ENCODE data around the gene ZBTB7C. TPM values are rescaled to one million over a fixed set of nuclear protein-coding genes. Genes with fewer than 3 reads are reported as not detected.

ZBTB7C gene
- total and polyA plus RNA-seq, 4 donors = 0.19 to 1.1 (median 0.45) TPM

DNA sequence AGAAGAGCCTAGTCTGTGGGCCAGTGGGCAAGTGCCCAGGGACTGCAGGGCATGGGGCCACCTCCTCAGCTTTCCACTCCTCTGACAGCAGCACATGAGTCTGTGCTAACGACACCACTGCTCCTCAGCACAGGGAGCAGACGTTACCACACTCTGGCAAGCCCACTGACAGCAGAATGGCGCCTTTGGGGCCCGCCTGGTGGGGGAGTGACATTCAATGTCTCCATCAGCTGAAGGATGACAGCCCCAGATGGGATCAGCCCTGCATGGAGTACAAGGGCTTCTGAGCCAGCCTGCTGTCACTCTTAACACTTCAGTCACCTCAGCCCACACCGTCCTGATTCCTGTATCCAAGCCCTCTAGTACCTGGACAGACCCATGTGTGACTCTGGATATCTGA lies 329.3 kb downstream of the ZBTB7C start:
- DNase-seq (ENCODE audit: low spot score) = no peak
- no peaks in the 10 kb centered on the region for H3K27me3 ChIP-seq (ENCODE audit: control insufficient read depth in 4 of 4, insufficient read depth in 4 of 4, low read length in 3 of 4)
- no peaks in the 10 kb centered on the region for H3K9me3 ChIP-seq (ENCODE audit: control insufficient read depth in 4 of 4, low read length in 3 of 4)
- no peak overlapping the region for H3K4me3 ChIP-seq (ENCODE audit: low read depth in 1 of 3, low read length in 3 of 3)
- WGBS = 94% methylated on average over 5 of the region's 5 CpGs
- no peaks in the 10 kb centered on the region for H3K4me1 ChIP-seq (ENCODE audit: control insufficient read depth in 4 of 4, insufficient read depth in 4 of 4, low read length in 3 of 4)
- no peak overlapping the region for H3K27ac ChIP-seq (ENCODE audit: low read depth in 1 of 2, low read length in 2 of 2)
- TF ChIP-seq RAD21 (IDR thresholded peaks at IDR 0.05) (no peak), MAX (IDR thresholded peaks at IDR 0.05) (no peak), ATF3 (IDR thresholded peaks at IDR 0.05) (no peak), HNF4A (conservative IDR thresholded peaks at IDR 0.05) (no peak), HNF4G (IDR thresholded peaks at IDR 0.05) (no peak), FOXA1 (IDR thresholded peaks at IDR 0.05) (no peak), ZBTB33 (IDR thresholded peaks at IDR 0.05) (no peak), RXRA (IDR thresholded peaks at IDR 0.05) (no peak), JUND (IDR thresholded peaks at IDR 0.05) (no peak)
- TF ChIP-seq, protein P1, sequence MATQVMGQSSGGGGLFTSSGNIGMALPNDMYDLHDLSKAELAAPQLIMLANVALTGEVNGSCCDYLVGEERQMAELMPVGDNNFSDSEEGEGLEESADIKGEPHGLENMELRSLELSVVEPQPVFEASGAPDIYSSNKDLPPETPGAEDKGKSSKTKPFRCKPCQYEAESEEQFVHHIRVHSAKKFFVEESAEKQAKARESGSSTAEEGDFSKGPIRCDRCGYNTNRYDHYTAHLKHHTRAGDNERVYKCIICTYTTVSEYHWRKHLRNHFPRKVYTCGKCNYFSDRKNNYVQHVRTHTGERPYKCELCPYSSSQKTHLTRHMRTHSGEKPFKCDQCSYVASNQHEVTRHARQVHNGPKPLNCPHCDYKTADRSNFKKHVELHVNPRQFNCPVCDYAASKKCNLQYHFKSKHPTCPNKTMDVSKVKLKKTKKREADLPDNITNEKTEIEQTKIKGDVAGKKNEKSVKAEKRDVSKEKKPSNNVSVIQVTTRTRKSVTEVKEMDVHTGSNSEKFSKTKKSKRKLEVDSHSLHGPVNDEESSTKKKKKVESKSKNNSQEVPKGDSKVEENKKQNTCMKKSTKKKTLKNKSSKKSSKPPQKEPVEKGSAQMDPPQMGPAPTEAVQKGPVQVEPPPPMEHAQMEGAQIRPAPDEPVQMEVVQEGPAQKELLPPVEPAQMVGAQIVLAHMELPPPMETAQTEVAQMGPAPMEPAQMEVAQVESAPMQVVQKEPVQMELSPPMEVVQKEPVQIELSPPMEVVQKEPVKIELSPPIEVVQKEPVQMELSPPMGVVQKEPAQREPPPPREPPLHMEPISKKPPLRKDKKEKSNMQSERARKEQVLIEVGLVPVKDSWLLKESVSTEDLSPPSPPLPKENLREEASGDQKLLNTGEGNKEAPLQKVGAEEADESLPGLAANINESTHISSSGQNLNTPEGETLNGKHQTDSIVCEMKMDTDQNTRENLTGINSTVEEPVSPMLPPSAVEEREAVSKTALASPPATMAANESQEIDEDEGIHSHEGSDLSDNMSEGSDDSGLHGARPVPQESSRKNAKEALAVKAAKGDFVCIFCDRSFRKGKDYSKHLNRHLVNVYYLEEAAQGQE (IDR thresholded peaks at IDR 0.05) = no peak
- no peaks in the 10 kb centered on the region for H3K36me3 ChIP-seq (ENCODE audit: control insufficient read depth in 4 of 4, insufficient read depth in 3 of 4, low read depth in 1 of 4, low read length in 3 of 4)
- H3K9ac ChIP-seq (ENCODE audit: low read depth in 1 of 2, low read length in 2 of 2) = no peak overlapping the region

GRCh38 chr18:48078448-48078847 lies 330.7 kb downstream of the ZBTB7C start:
- no peaks in the 10 kb centered on the region for H3K27me3 ChIP-seq (ENCODE audit: control insufficient read depth in 4 of 4, insufficient read depth in 4 of 4, low read length in 3 of 4)
- no peak overlapping the region for H3K4me3 ChIP-seq (ENCODE audit: low read depth in 1 of 3, low read length in 3 of 3)
- no peaks in the 10 kb centered on the region for H3K36me3 ChIP-seq (ENCODE audit: control insufficient read depth in 4 of 4, insufficient read depth in 3 of 4, low read depth in 1 of 4, low read length in 3 of 4)
- 96% methylated on average over 4 of the region's 4 CpGs for WGBS
- no peak overlapping the region for H3K9ac ChIP-seq (ENCODE audit: low read depth in 1 of 2, low read length in 2 of 2)
- TF ChIP-seq ATF3 (IDR thresholded peaks at IDR 0.05) (no peak), FOXA2 (IDR thresholded peaks at IDR 0.05) (no peak), TAF1 (conservative IDR thresholded peaks at IDR 0.05) (no peak), MAX (IDR thresholded peaks at IDR 0.05) (no peak), FOXA1 (IDR thresholded peaks at IDR 0.05) (no peak)
- no peaks in the 10 kb centered on the region for H3K9me3 ChIP-seq (ENCODE audit: control insufficient read depth in 4 of 4, low read length in 3 of 4)
- H3K27ac ChIP-seq (ENCODE audit: low read depth in 1 of 2, low read length in 2 of 2) = no peak overlapping the region
- H3K4me1 ChIP-seq (ENCODE audit: control insufficient read depth in 4 of 4, insufficient read depth in 4 of 4, low read length in 3 of 4) = no peaks in the 10 kb centered on the region
- no peak for DNase-seq (ENCODE audit: low spot score)

Data from liver (tissue), 9 donors.